Liver (tissue), 9 donors: ENCODE results near the gene NBEA. TPM values are rescaled to one million over a fixed set of nuclear protein-coding genes. Genes with fewer than 3 reads are reported as not detected.

Experiments used
- DNase-seq: peaks from one replicate; pipeline ENCODE4 v3.0.0-alpha.2; 2017; ENCODE audit warnings: low spot score
- H3K27ac ChIP-seq, 2 donors: one replicate each; pipeline ENCODE4 v1.7.0; 2013; ENCODE audit warnings: inconsistent platforms in 2 of 2, low read length in 2 of 2, control low read depth in 1 of 2, low read depth in 1 of 2, mild to moderate bottlenecking in 1 of 2
- H3K27me3 ChIP-seq, 4 donors: one replicate each; pipeline versions ENCODE4 v1.6.1 to v1.7.0; 2013; ENCODE audit warnings: low read length in 3 of 4, inconsistent platforms in 1 of 4, mild to moderate bottlenecking in 1 of 4, moderate library complexity in 1 of 4; ENCODE audit not compliant: control insufficient read depth in 4 of 4, insufficient read depth in 4 of 4
- H3K36me3 ChIP-seq, 4 donors: one replicate each; pipeline versions ENCODE4 v1.6.1 to v1.7.0; 2013; ENCODE audit warnings: low read length in 3 of 4, mild to moderate bottlenecking in 3 of 4, low read depth in 1 of 4, moderate library complexity in 1 of 4; ENCODE audit not compliant: control insufficient read depth in 4 of 4, insufficient read depth in 3 of 4
- H3K4me1 ChIP-seq, 4 donors: one replicate each; pipeline versions ENCODE4 v1.6.1 to v1.7.0; 2013; ENCODE audit warnings: low read length in 3 of 4, mild to moderate bottlenecking in 3 of 4, moderate library complexity in 1 of 4; ENCODE audit not compliant: control insufficient read depth in 4 of 4, insufficient read depth in 4 of 4
- H3K4me3 ChIP-seq, 3 donors: one replicate each; pipeline versions ENCODE4 v1.6.1 to v1.7.0; 2013; ENCODE audit warnings: low read length in 3 of 3, control low read depth in 1 of 3, low read depth in 1 of 3, mild to moderate bottlenecking in 1 of 3
- H3K9ac ChIP-seq, 2 donors: one replicate each; pipeline ENCODE4 v1.7.0; 2013; ENCODE audit warnings: low read length in 2 of 2, mild to moderate bottlenecking in 2 of 2, moderate library complexity in 2 of 2, control low read depth in 1 of 2, low read depth in 1 of 2
- H3K9me3 ChIP-seq, 4 donors: one replicate each; pipeline versions ENCODE4 v1.6.1 to v1.7.0; 2013; ENCODE audit warnings: low read length in 3 of 4; ENCODE audit not compliant: control insufficient read depth in 4 of 4
- EGR1 ChIP-seq, 2 donors: IDR thresholded peaks; 2 replicates each; pipeline ENCODE4 v1.6.1; 2016 to 2018; ENCODE audit warnings: antibody characterized with exemption in 2 of 2, low read depth in 2 of 2
- FOXA1 ChIP-seq: IDR thresholded peaks from 2 replicates; pipeline ENCODE4 v1.6.1; 2016; ENCODE audit warnings: antibody characterized with exemption
- FOXA2 ChIP-seq: IDR thresholded peaks from 2 replicates; pipeline ENCODE4 v1.6.1; 2016; ENCODE audit warnings: antibody characterized with exemption
- JUND ChIP-seq, 2 donors: IDR thresholded peaks; 2 replicates each; pipeline ENCODE4 v1.6.1; 2016; ENCODE audit warnings: antibody characterized with exemption in 2 of 2
- NR2F2 ChIP-seq: IDR thresholded peaks from 2 replicates; pipeline ENCODE4 v1.6.1; 2016; ENCODE audit warnings: antibody characterized with exemption
- REST ChIP-seq: IDR thresholded peaks from 2 replicates; pipeline ENCODE4 v1.6.1; 2016; ENCODE audit warnings: antibody characterized with exemption, mild to moderate bottlenecking
- RXRA ChIP-seq, 2 donors: IDR thresholded peaks; 2 replicates each; pipeline ENCODE4 v1.6.1; 2017 to 2018; ENCODE audit warnings: antibody characterized with exemption in 2 of 2, mild to moderate bottlenecking in 1 of 2
- SP1 ChIP-seq: IDR thresholded peaks from 2 replicates; pipeline ENCODE4 v1.6.1; 2018; ENCODE audit warnings: antibody characterized with exemption, mild to moderate bottlenecking
- TAF1 ChIP-seq: conservative IDR thresholded peaks from 2 replicates; pipeline ENCODE4 v1.6.1; 2016; ENCODE audit warnings: antibody characterized with exemption, mild to moderate bottlenecking
- YY1 ChIP-seq: IDR thresholded peaks from 2 replicates; pipeline ENCODE4 v1.6.1; 2016; ENCODE audit warnings: antibody characterized with exemption, mild to moderate bottlenecking
- ZBTB33 ChIP-seq: IDR thresholded peaks from 2 replicates; pipeline ENCODE4 v1.6.1; 2016; ENCODE audit warnings: antibody characterized with exemption
- WGBS: extraction: QIAGEN DNeasy Blood & Tissue Kit; methylation state at CpG from one replicate; pipeline ENCODE4 v1.1.7; 2013; 5-methylcytosine and 5-hydroxymethylcytosine counted together
- polyA plus RNA-seq, 2 donors: library from polyadenylated mRNA; stranded (reverse) in 1 of 2; unstranded in 1 of 2; fragments of 200-250 nt in 1 of 2; fragments of >200 nt in 1 of 2; fragmentation: Nextera tagmentation in 1 of 2; extraction: Ambion mirVana in 1 of 2; gene quantifications; one replicate each; pipeline versions ENCODE4 v1.2.1 to v1.2.3, GENCODE V29; 2013 to 2015
- total RNA-seq, 2 donors: library from RNA; depleted of rRNA; stranded (reverse); fragments of >200 nt; gene quantifications; one replicate each; pipeline ENCODE4 v1.2.3, GENCODE V29; 2014
- TF ChIP-seq, protein P1 (sequence below): IDR thresholded peaks from 2 replicates; pipeline ENCODE4 v1.6.1; 2016; ENCODE audit warnings: antibody characterized with exemption
- TF ChIP-seq, protein P2 (sequence below): IDR thresholded peaks from 2 replicates; pipeline ENCODE4 v1.6.1; 2016; ENCODE audit warnings: antibody characterized with exemption
- donor health status: healthy.
- donor health status: healthy.
- donor health status: healthy.
- donor health status: healthy.
- donor health status: healthy.

The NBEA gene
- total and polyA plus RNA-seq, 4 donors = 0.24 to 3.5 (median 1.4) TPM

DNA sequence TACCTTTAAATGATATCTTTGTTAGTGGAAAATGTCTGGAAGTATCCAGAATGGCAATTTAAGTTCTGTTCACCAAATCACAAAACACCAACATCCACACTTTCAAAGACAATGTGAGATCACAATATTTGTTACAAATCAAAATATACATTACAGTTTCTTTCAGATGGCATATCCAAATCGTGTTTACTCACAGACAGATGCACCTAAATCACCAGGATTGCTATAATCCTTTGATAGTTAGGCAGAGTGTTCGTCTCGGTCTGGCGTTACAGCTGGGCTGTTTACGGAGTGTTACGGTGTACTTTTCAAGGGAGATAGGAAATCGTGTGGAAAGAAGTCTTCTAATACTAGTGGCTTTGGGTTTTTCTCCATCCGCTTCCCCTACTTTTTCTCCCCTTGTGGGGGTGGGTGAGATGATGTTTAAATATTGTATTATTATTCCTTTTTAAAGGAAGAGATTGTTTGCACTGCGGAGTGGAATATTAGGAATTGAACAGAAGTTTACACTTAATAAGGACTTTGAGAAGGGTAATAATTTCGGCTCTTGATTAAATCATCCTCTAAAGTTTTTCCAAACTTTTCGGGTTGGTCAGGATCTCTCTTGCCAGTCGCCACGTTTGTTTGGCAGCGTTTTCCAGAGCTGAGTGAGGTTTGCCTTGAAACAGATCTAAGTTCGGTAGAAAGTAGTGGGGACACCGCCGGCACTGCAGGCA lies 532.6 kb downstream of the NBEA start:
- Histone ChIP-seq H3K27me3 (peaks cover 5 to 22% (median 16%) of the 10 kb centered on the region in 4 donors), H3K36me3 (no peaks in the 10 kb centered on the region), H3K9ac (no peak overlapping the region), H3K4me1 (peaks cover 8 to 18% (median 17%) of the 10 kb centered on the region in 4 donors), H3K4me3 (peak overlapping the region in 2 of 3 donors; percentile 38 to 49), H3K9me3 (peaks cover 0 to 3% (median under 1%) of the 10 kb centered on the region in 4 donors), H3K27ac (no peak overlapping the region)
- TF ChIP-seq, protein P1, sequence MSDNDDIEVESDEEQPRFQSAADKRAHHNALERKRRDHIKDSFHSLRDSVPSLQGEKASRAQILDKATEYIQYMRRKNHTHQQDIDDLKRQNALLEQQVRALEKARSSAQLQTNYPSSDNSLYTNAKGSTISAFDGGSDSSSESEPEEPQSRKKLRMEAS = no peak
- TF ChIP-seq REST (no peak), YY1 (no peak), NR2F2 (no peak)
- WGBS = 23% methylated on average over 17 of the region's 17 CpGs
- DNase-seq = no peak

DNA sequence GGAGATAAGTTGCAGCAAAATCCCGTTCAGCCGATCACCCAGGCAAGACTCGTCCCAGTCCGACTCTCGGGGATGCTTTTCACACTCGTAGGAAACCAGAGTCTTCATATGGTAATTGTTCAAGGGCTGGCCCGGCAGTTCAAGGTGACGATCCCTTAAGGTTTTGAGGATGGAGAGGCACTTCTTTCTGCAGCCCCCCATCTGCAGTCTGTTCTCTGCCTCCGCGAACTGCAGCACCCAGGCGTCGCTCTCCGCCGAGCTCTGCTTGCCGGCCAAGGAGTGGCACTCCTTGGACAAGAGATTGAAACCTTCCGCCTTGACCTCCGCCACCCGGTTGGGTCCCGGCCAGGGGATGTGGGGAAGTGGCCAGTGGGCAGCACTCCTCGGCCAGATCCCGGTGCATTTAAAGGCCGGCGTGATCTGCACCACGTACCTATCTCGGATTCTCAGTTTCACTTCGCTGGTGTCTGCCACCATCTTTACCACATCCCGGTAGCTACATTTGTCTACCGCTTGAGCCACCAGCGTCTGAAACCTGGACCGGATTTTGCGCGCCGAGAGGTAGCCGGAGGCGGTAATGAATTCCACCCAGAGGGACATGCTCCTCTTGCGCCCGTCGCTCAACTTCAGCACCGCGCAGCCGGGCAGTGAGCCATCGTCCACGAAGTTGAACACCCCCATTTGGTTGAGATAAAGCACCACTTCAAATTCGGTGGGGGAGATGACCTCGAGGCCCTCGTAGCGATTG lies 533.3 kb downstream of the NBEA start:
- no peaks in the 10 kb centered on the region for H3K36me3 ChIP-seq
- TF ChIP-seq, protein P1 = no peak
- 13% methylated on average over 47 of the region's 47 CpGs for WGBS
- H3K9me3 ChIP-seq = peaks cover 0 to 3% (median under 1%) of the 10 kb centered on the region in 4 donors
- no peak overlapping the region for H3K9ac ChIP-seq
- H3K4me1 ChIP-seq = peaks cover 8 to 18% (median 17%) of the 10 kb centered on the region in 4 donors
- H3K27me3 ChIP-seq = peaks cover 5 to 20% (median 14%) of the 10 kb centered on the region in 4 donors
- no peak for DNase-seq
- peak overlapping the region in 2 of 3 donors; percentile 38 to 49 for H3K4me3 ChIP-seq
- no peak overlapping the region for H3K27ac ChIP-seq

GRCh38 chr13:35475960-35476943 lies 534.2 kb downstream of the NBEA start, which contains the start of gene MAB21L1:
Gene MAB21L1 (minus strand): TSS chr13:35476689. CDS start chr13:35476138, 551 bp downstream.
- no peak within 1 kb of the TSS for H3K27ac ChIP-seq
- no peaks in the 10 kb centered on the region for H3K36me3 ChIP-seq
- peak within 1 kb of the TSS in 2 of 3 donors; percentile 38 to 49 for H3K4me3 ChIP-seq
- H3K4me1 ChIP-seq = peaks cover 2 to 12% (median 9%) of the 10 kb centered on the region in 4 donors
- H3K27me3 ChIP-seq = peaks cover 5 to 19% (median 14%) of the 10 kb centered on the region in 4 donors
- H3K9ac ChIP-seq = no peak within 1 kb of the TSS
- no peak for DNase-seq
- WGBS = 22% methylated on average over 35 of the region's 35 CpGs
- peaks cover 0 to 3% (median under 1%) of the 10 kb centered on the region in 4 donors for H3K9me3 ChIP-seq
- no peak for TF ChIP-seq ZBTB33
- no peak for TF ChIP-seq FOXA1
- TF ChIP-seq, protein P2, sequence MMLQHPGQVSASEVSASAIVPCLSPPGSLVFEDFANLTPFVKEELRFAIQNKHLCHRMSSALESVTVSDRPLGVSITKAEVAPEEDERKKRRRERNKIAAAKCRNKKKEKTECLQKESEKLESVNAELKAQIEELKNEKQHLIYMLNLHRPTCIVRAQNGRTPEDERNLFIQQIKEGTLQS = no peak
- TF ChIP-seq FOXA2 = no peak
- no peak for TF ChIP-seq YY1
- no peak for TF ChIP-seq RXRA (IDR thresholded peaks at IDR 0.05)
- TF ChIP-seq, protein P1 = no peak
- no peak for TF ChIP-seq TAF1
- no peak for TF ChIP-seq SP1
- no peak for TF ChIP-seq EGR1 (IDR thresholded peaks at IDR 0.05; ENCODE audit: low read depth in 2 of 2)
- no peak for TF ChIP-seq JUND (IDR thresholded peaks at IDR 0.05)
- TF ChIP-seq NR2F2 = no peak
